ENCODE data around the gene ELN. TPM values are rescaled to one million over a fixed set of nuclear protein-coding genes. Genes with fewer than 3 reads are reported as not detected.

The ELN gene
- total RNA-seq, 1 experiment from 2014 or later: 0.37 TPM

DNA sequence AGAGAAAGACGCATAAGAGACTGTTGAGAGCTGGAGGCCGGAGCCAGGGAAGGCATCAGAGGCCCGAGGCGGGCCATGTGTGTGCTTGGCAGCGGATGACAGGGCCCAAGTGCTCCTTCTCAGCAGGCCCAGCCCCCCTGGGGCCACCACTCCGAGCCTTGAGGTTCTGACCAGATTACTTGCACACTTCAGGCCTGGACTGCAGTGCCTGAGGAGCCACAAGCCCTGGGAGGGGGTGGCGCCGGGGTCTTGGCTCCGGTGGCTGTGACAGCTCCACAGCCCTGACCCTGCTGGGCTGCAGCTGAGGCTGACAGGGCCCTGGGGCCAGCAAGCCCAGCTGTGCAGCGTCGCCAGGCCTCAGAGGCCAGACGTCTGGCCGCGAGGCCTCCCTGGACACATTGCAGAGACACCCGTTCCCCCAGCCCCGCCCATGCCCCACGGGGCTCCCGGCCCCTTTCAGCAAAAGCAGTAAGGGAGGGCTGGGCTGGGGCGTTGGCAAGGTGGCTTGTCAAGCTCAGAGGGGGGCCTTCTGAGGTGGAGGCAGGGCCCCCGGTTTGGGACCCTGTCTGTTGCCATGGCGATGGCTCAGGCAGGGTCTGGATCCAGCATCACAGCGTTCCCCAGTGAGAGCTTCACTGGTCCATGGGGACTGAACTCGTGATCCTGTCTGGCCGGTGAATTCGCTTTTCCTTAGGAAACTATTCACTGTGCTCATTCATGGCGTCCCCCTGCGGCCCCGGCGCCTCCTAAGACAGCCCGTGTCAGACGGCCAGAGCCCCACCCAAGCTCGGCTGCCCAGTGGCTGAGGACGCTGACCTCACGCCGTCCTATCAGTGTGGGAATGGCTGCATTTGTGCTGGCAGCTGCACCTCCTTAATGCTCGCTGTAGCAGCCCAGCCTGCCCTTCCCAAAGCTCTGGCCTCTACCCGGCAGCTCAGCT lies 5.7 kb downstream of the ELN start:
- H3K79me1 ChIP-seq (ENCODE audit: insufficient read depth, low read depth, low read length, poor library complexity, severe bottlenecking): no peaks in the 10 kb centered on the region
- Mint-ChIP-seq H3K9me3 (no peaks in the 10 kb centered on the region), H3K27ac (no peak overlapping the region), H3K4me1 (peaks cover 12 to 42% of the 10 kb centered on the region in 2 experiments), H3K36me3 (ENCODE audit: insufficient read depth in 1 of 3, low read depth in 3 of 3) (no peaks in the 10 kb centered on the region), H3K27me3 (ENCODE audit: low read depth) (peaks cover 7% of the 10 kb centered on the region; the same call in 1 of the 2 replicates), H3K4me3 (0 out of 5 replicates have a peak overlapping the region, but pooled peaks of 1 of the 2 experiments have one; percentile 5)
- no peak overlapping the region for H2BK12ac ChIP-seq (ENCODE audit: insufficient read length, low read depth, low read length)
- no peak overlapping the region for H3K23ac ChIP-seq (ENCODE audit: insufficient read length, low read depth, low read length)
- H2BK120ac ChIP-seq (ENCODE audit: low read depth, low read length, poor library complexity, severe bottlenecking): no peak overlapping the region
- no peak overlapping the region for H3K4me2 ChIP-seq (ENCODE audit: insufficient read depth, insufficient read length, low read length)
- no peaks in the 10 kb centered on the region for H3K9me3 ChIP-seq (ENCODE audit: control insufficient read depth, low read depth, low read length)
- H3K4ac ChIP-seq (ENCODE audit: low read depth, low read length): no peak overlapping the region
- no peak overlapping the region for H2BK15ac ChIP-seq (ENCODE audit: low read depth, low read length)
- H3K9ac ChIP-seq (ENCODE audit: extremely low read depth, insufficient read length, low read length): no peak overlapping the region
- no peak overlapping the region for H2AK5ac ChIP-seq (ENCODE audit: insufficient read length, low read length)
- WGBS (ENCODE audit: extremely low coverage, insufficient read length, low lambda C conversion rate): no CpG with 5 or more reads among the region's 37 CpGs
- no peak overlapping the region for H3K14ac ChIP-seq (ENCODE audit: insufficient read depth, low read length)
- no peaks in the 10 kb centered on the region for H3K23me2 ChIP-seq (ENCODE audit: insufficient read length, low read depth, low read length, poor library complexity, severe bottlenecking)
- H3K18ac ChIP-seq (ENCODE audit: insufficient read length, low read depth, low read length): no peak overlapping the region
- DNase-seq: no peak
- H4K20me1 ChIP-seq (ENCODE audit: control insufficient read depth, insufficient read depth, insufficient read length): no peaks in the 10 kb centered on the region
- H2BK5ac ChIP-seq (ENCODE audit: insufficient read length, low read length): no peak overlapping the region
- no peak overlapping the region for H3T11ph ChIP-seq (ENCODE audit: low read length)
- TF ChIP-seq, protein P1, sequence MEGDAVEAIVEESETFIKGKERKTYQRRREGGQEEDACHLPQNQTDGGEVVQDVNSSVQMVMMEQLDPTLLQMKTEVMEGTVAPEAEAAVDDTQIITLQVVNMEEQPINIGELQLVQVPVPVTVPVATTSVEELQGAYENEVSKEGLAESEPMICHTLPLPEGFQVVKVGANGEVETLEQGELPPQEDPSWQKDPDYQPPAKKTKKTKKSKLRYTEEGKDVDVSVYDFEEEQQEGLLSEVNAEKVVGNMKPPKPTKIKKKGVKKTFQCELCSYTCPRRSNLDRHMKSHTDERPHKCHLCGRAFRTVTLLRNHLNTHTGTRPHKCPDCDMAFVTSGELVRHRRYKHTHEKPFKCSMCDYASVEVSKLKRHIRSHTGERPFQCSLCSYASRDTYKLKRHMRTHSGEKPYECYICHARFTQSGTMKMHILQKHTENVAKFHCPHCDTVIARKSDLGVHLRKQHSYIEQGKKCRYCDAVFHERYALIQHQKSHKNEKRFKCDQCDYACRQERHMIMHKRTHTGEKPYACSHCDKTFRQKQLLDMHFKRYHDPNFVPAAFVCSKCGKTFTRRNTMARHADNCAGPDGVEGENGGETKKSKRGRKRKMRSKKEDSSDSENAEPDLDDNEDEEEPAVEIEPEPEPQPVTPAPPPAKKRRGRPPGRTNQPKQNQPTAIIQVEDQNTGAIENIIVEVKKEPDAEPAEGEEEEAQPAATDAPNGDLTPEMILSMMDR (conservative IDR thresholded peaks at IDR 0.05): no peak
- no peak overlapping the region for H2BK20ac ChIP-seq (ENCODE audit: low read depth, low read length, poor library complexity, severe bottlenecking)
- peaks cover 4% of the 10 kb centered on the region; the same call in 1 of the 2 replicates for H3K4me1 ChIP-seq (ENCODE audit: insufficient read depth, low read length)
- no peak overlapping the region for H2AFZ ChIP-seq (ENCODE audit: low read length)
- H4K5ac ChIP-seq (ENCODE audit: insufficient read length, low read depth, low read length): no peak overlapping the region
- H3K79me2 ChIP-seq (ENCODE audit: insufficient read depth, low read length): no peaks in the 10 kb centered on the region
- H4K8ac ChIP-seq (replicated peaks; ENCODE audit: insufficient read length, low read depth, low read length): no peak overlapping the region
- H4K91ac ChIP-seq (ENCODE audit: insufficient read length, low read depth, low read length): no peak overlapping the region
- no peak overlapping the region for H3K27ac ChIP-seq (ENCODE audit: insufficient read length, low read depth, low read length)
- H3K56ac ChIP-seq (ENCODE audit: insufficient read length, low read depth, low read length): no peak overlapping the region
- H3K27me3 ChIP-seq (ENCODE audit: insufficient read depth, low read length): no peaks in the 10 kb centered on the region
